B cell (primary cell): Measurements from ENCODE around the gene ZNF19. TPM values are rescaled to one million over a fixed set of nuclear protein-coding genes. Genes with fewer than 3 reads are reported as not detected.

Experiments
- ATAC-seq: fragments of 200-7000 bp; cut with Tn5 transposase; one replicate; pipeline ENCODE4 v1.10.0; 2021; ENCODE audit warnings: low read depth, mild to moderate bottlenecking, moderate number of reproducible peaks, moderate library complexity
- CTCF ChIA-PET: fragments of 350-600 bp; sonication (Branson Sonifier 250); formaldehyde crosslinking; loops from one replicate; lab custom pipeline; 2021; ENCODE audit warnings: antibody characterized with exemption, inconsistent platforms; lab: Charles Lee
- POLR2A ChIA-PET: fragments of 350-600 bp; sonication (Branson Sonifier 250); formaldehyde crosslinking; loops from one replicate; lab custom pipeline; 2021; ENCODE audit warnings: antibody characterized with exemption; lab: Charles Lee
- DNase-seq: peaks from one replicate; pipeline ENCODE4 v3.0.0; 2013
- H2AFZ ChIP-seq: 2 replicates; pipeline ENCODE4 v1.6.1; 2012; ENCODE audit warnings: mild to moderate bottlenecking, low read depth, low read length; ENCODE audit not compliant: insufficient read depth, poor library complexity, severe bottlenecking
- H3K27ac ChIP-seq, 2 donors: 1 replicate in 1 of 2; 2 replicates in 1 of 2; pipeline ENCODE4 v1.5.1; 2012 to 2013; ENCODE audit warnings: low read length in 2 of 2, mild to moderate bottlenecking in 2 of 2, moderate library complexity in 1 of 2
- H3K27me3 ChIP-seq, 4 experiments: fragments of 200-600 bp in 1 of 4; sonication (generic) in 1 of 4; replicated peaks in 1 of 4; 1 replicate in 2 of 4; 2 replicates in 2 of 4; pipeline versions ENCODE4 v1.6.1 to v1.7.0; 2013 to 2016; ENCODE audit warnings: low read length in 3 of 4, mild to moderate bottlenecking in 2 of 4, mixed read lengths in 1 of 4, moderate library complexity in 1 of 4; ENCODE audit not compliant: insufficient read depth in 4 of 4, control insufficient read depth in 3 of 4; ENCODE audit errors: control extremely low read depth in 1 of 4
- H3K36me3 ChIP-seq, 2 experiments: replicated peaks in 1 of 2; 1 replicate in 1 of 2; 2 replicates in 1 of 2; pipeline versions ENCODE4 v1.6.1 to v1.7.1; 2013; ENCODE audit warnings: low read length in 1 of 2; ENCODE audit not compliant: insufficient read depth in 2 of 2, control insufficient read depth in 1 of 2; ENCODE audit errors: control extremely low read depth in 1 of 2, extremely low read depth in 1 of 2
- H3K4me1 ChIP-seq, 2 donors: fragments of 200-600 bp in 1 of 2; sonication (generic) in 1 of 2; 1 replicate in 1 of 2; 2 replicates in 1 of 2; pipeline versions ENCODE4 v1.5.1 to v1.6.1; 2013 to 2017; ENCODE audit warnings: low read length in 2 of 2; ENCODE audit not compliant: control insufficient read depth in 2 of 2, insufficient read depth in 2 of 2
- H3K4me2 ChIP-seq: replicated peaks from 2 replicates; pipeline ENCODE3; 2012; ENCODE audit warnings: mild to moderate bottlenecking, low read depth, low read length; ENCODE audit not compliant: poor library complexity, severe bottlenecking
- H3K4me3 ChIP-seq, 5 experiments: fragments of 200-600 bp in 1 of 5; sonication (generic) in 1 of 5; 1 replicate in 3 of 5; 2 replicates in 2 of 5; pipeline versions ENCODE4 v1.5.1 to v1.7.0; 2011 to 2016; ENCODE audit warnings: low read length in 4 of 5, mild to moderate bottlenecking in 4 of 5, low read depth in 2 of 5, control low read depth in 1 of 5, moderate library complexity in 1 of 5; ENCODE audit not compliant: insufficient read depth in 1 of 5; ENCODE audit errors: control extremely low read depth in 1 of 5, extremely low read depth in 1 of 5
- H3K79me2 ChIP-seq: fragments of 200-600 bp; sonication (generic); one replicate; pipeline ENCODE4 v1.6.0; 2016; ENCODE audit warnings: low read length; ENCODE audit not compliant: control insufficient read depth, insufficient read depth
- H3K9ac ChIP-seq: fragments of 200-600 bp; sonication (generic); 2 replicates; pipeline ENCODE4 v1.6.1; 2017; ENCODE audit warnings: mild to moderate bottlenecking, low read length, moderate library complexity
- H3K9me3 ChIP-seq, 3 donors: one replicate each; pipeline versions ENCODE4 v1.6.1 to v1.7.1; 2013; ENCODE audit warnings: low read length in 2 of 3; ENCODE audit not compliant: control insufficient read depth in 2 of 3, insufficient read depth in 1 of 3; ENCODE audit errors: control extremely low read depth in 1 of 3
- H4K20me1 ChIP-seq: 2 replicates; pipeline ENCODE4 v1.6.0; 2012; ENCODE audit warnings: mild to moderate bottlenecking, low read length; ENCODE audit not compliant: insufficient read depth, control insufficient read depth, poor library complexity, severe bottlenecking
- H3K27ac Mint-ChIP-seq: one replicate; pipeline ENCODE4 v1.8.0; 2021; ENCODE audit warnings: mixed read lengths
- H3K27me3 Mint-ChIP-seq: one replicate; pipeline ENCODE4 v1.8.0; 2021; ENCODE audit warnings: mixed read lengths
- H3K4me1 Mint-ChIP-seq: one replicate; pipeline ENCODE4 v1.8.0; 2021; ENCODE audit warnings: mixed read lengths
- H3K4me3 Mint-ChIP-seq: one replicate; pipeline ENCODE4 v1.8.0; 2021; ENCODE audit warnings: mixed read lengths
- H3K9me3 Mint-ChIP-seq: one replicate; pipeline ENCODE4 v1.8.0; 2022; ENCODE audit warnings: mixed read lengths; ENCODE audit not compliant: insufficient read depth
- CTCF ChIP-seq: fragments of 200-600 bp; IDR thresholded peaks from one replicate; pipeline ENCODE4 v1.8.0; 2022; ENCODE audit warnings: antibody characterized with exemption, mild to moderate bottlenecking
- EZH2 ChIP-seq: IDR thresholded peaks from 2 replicates; pipeline ENCODE4 v1.6.1; 2012; ENCODE audit warnings: borderline replicate concordance, low read depth, mild to moderate bottlenecking, moderate library complexity, low read length; ENCODE audit not compliant: insufficient read depth, poor library complexity, severe bottlenecking
- WGBS: methylation state at CpG from one replicate; pipeline ENCODE4 v1.1.5; 2013; ENCODE audit warnings: missing lambda C conversion rate; ENCODE audit not compliant: insufficient coverage; 5-methylcytosine and 5-hydroxymethylcytosine counted together
- intact Hi-C: fragments of 100-400 bp; cut with micrococcal nuclease; formaldehyde crosslinking; loops from one replicate; pipeline ENCODE4 v1.10.0; 2022
- polyA plus RNA-seq: library from polyadenylated mRNA; depleted of rRNA; stranded (reverse); fragments of >200 nt; gene quantifications from 2 replicates; pipeline ENCODE4 v1.2.3, GENCODE V29; 2012
- total RNA-seq, 2 donors: library from RNA; stranded (reverse); fragments of 120-200 nt in 1 of 2; gene quantifications; 1 replicate in 1 of 2; 2 replicates in 1 of 2; pipeline versions ENCODE4 v1.2.3 to v1.2.4, GENCODE V29; 2013 to 2022

Gene ZNF19
- total and polyA plus RNA-seq, 2 donors (not counting 1 experiment from before 2014, with no cell fraction given): 2.4 to 12.6 TPM

- intact Hi-C loops: loop anchor here (1.0 to 5.0 kb wide), 5 partner anchors 81 to 683 kb away; partner anchors contain the start of genes DHODH and VAC14
These were observed 4.9 kb downstream of the ZNF19 start for GRCh38 chr16:71484006-71484893.

More at GRCh38 chr16:71484006-71484893, 4.9 kb downstream of the ZNF19 start:
- Histone ChIP-seq H3K9ac (peak overlapping the region; percentile 99), H3K4me2 (peak overlapping the region; percentile 80), H3K4me1 (peaks cover 9 to 12% of the 10 kb centered on the region in 2 donors), H4K20me1 (no peaks in the 10 kb centered on the region), H3K79me2 (peaks cover 19% of the 10 kb centered on the region), H3K4me3 (peak overlapping the region; percentile 57 to 96 (median 89)), H2AFZ (peak overlapping the region; percentile 71), H3K9me3 (no peaks in the 10 kb centered on the region), H3K27me3 (no peaks in the 10 kb centered on the region), H3K36me3 (no peaks in the 10 kb centered on the region), H3K27ac (peak overlapping the region; percentile 99 to 100)
- ATAC-seq (peak; percentile 85), DNase-seq (peak; percentile 95)
- TF ChIP-seq EZH2 (no peak), CTCF (no peak)
- no peaks in the 10 kb centered on the region for H3K9me3 Mint-ChIP-seq
- ChIA-PET CTCF (interaction anchor here (0.9 to 2.9 kb wide), 6 partner anchors 15 to 127 kb away, joined by 3 to 34 read pairs (median 4); partner anchors contain the start of gene ZNF23), POLR2A (interaction anchor here (1.0 to 2.7 kb wide), 7 partner anchors 15 to 195 kb away, joined by 3 to 24 read pairs (median 3); partner anchors contain the start of genes CMTR2 and ZNF23)
- H3K4me1 Mint-ChIP-seq: peaks cover 15% of the 10 kb centered on the region
- peak overlapping the region; percentile 93 for H3K27ac Mint-ChIP-seq
- 1% methylated on average over 37 of the region's 44 CpGs for WGBS
- H3K4me3 Mint-ChIP-seq: peak overlapping the region; percentile 89
- peaks cover 7% of the 10 kb centered on the region for H3K27me3 Mint-ChIP-seq
